ENCODE data around the gene KCNIP3. TPM values are rescaled to one million over a fixed set of nuclear protein-coding genes. Genes with fewer than 3 reads are reported as not detected.
A peak's percentile ranks its signal among the peaks of the same experiment; 100 is the strongest.
"Not testable (repeated sequence)": the region's sequence is repeated elsewhere in the genome, so short reads cannot be mapped to it uniquely, and the experiment has no call there.

KCNIP3 gene
- total RNA-seq, 1 experiment from 2014 or later: 19.1 TPM

GRCh38 chr2:95433973-95434372, 136.8 kb downstream of the KCNIP3 start:
- H3K36me3 ChIP-seq (ENCODE audit: low read depth, low read length); POLR2A ChIA-PET (ENCODE audit: unreplicated experiment); H3F3A ChIP-seq (ENCODE audit: low read length, unreplicated experiment); CTCF ChIA-PET; H3K4me2 ChIP-seq (ENCODE audit: low read length); H3K27ac ChIP-seq (ENCODE audit: low read length); H3K9me3 ChIP-seq (ENCODE audit: low read length); BruUV-seq (replicated peaks); H3K9ac ChIP-seq (ENCODE audit: low read length); H2AFZ ChIP-seq (ENCODE audit: low read length); H3K4me1 ChIP-seq (ENCODE audit: insufficient read depth, low read length); H3K9me2 ChIP-seq (replicated peaks; ENCODE audit: low read length); ATAC-seq; H4K20me1 ChIP-seq (ENCODE audit: low read length); H3K79me2 ChIP-seq (ENCODE audit: low read length); DNase-seq; H3K27me3 ChIP-seq (ENCODE audit: low read length); intact Hi-C loops (cut with micrococcal nuclease); H3K4me3 ChIP-seq (ENCODE audit: low read length): not testable (repeated sequence)

GRCh38 chr2:95434507-95435076, 137.4 kb downstream of the KCNIP3 start:
- ATAC-seq (peak; percentile 97), DNase-seq (peak; percentile 57)
- BruUV-seq (replicated peaks); H3F3A ChIP-seq (ENCODE audit: low read length, unreplicated experiment); H3K27ac ChIP-seq (ENCODE audit: low read length); intact Hi-C loops (cut with micrococcal nuclease); H4K20me1 ChIP-seq (ENCODE audit: low read length); H2AFZ ChIP-seq (ENCODE audit: low read length); CTCF ChIA-PET; H3K4me2 ChIP-seq (ENCODE audit: low read length); H3K27me3 ChIP-seq (ENCODE audit: low read length); H3K36me3 ChIP-seq (ENCODE audit: low read depth, low read length); H3K79me2 ChIP-seq (ENCODE audit: low read length); H3K9me2 ChIP-seq (replicated peaks; ENCODE audit: low read length); POLR2A ChIA-PET (ENCODE audit: unreplicated experiment); H3K9me3 ChIP-seq (ENCODE audit: low read length); H3K4me1 ChIP-seq (ENCODE audit: insufficient read depth, low read length); H3K9ac ChIP-seq (ENCODE audit: low read length); H3K4me3 ChIP-seq (ENCODE audit: low read length): not testable (repeated sequence)

GRCh38 chr2:95435162-95435871, 138.2 kb downstream of the KCNIP3 start:
- H3K9me2 ChIP-seq (replicated peaks; ENCODE audit: low read length); H3K79me2 ChIP-seq (ENCODE audit: low read length); POLR2A ChIA-PET (ENCODE audit: unreplicated experiment); ATAC-seq; H3K4me1 ChIP-seq (ENCODE audit: insufficient read depth, low read length); intact Hi-C loops (cut with micrococcal nuclease); H3K36me3 ChIP-seq (ENCODE audit: low read depth, low read length); H4K20me1 ChIP-seq (ENCODE audit: low read length); H3K4me3 ChIP-seq (ENCODE audit: low read length); H3K27ac ChIP-seq (ENCODE audit: low read length); CTCF ChIA-PET; H3K27me3 ChIP-seq (ENCODE audit: low read length); H3K4me2 ChIP-seq (ENCODE audit: low read length); H3K9ac ChIP-seq (ENCODE audit: low read length); DNase-seq; H2AFZ ChIP-seq (ENCODE audit: low read length); H3F3A ChIP-seq (ENCODE audit: low read length, unreplicated experiment); H3K9me3 ChIP-seq (ENCODE audit: low read length): not testable (repeated sequence)
- BruUV-seq (replicated peaks): TSS peak; percentile 44

Other genes starting within 250 kb of the KCNIP3 start
- 107 and 136 TPM in 2 replicates for gene MRPS5, start 175.5 kb upstream of the KCNIP3 start, total RNA-seq (2014; rRNA removed)
- gene ZNF514, start 137.5 kb upstream of the KCNIP3 start, total RNA-seq (2014; rRNA removed): 5.8 and 6.6 TPM in 2 replicates
- 1.4 and 3.1 TPM in 2 replicates for gene ZNF2, start 131.5 kb upstream of the KCNIP3 start, total RNA-seq (2014; rRNA removed)
- not detected in 2 replicates for gene ZNF892, start 89.8 kb upstream of the KCNIP3 start, total RNA-seq (2014; rRNA removed)
- gene PROM2, start 22.9 kb upstream of the KCNIP3 start, total RNA-seq (2014; rRNA removed): 64.2 and 77.8 TPM in 2 replicates
- 10.8 and 20.5 TPM in 2 replicates for gene FAHD2A, start 105.4 kb downstream of the KCNIP3 start, total RNA-seq (2014; rRNA removed)
- not detected in 2 replicates for gene TRIM43B, start 187.4 kb downstream of the KCNIP3 start, total RNA-seq (2014; rRNA removed)